HepG2 (cell line): Measurements from ENCODE around the gene DIPK1A. TPM values are rescaled to one million over a fixed set of nuclear protein-coding genes. Genes with fewer than 3 reads are reported as not detected.

ENCODE experiments used
- AKAP8 ChIP-seq: sonication (generic); formaldehyde crosslinking; IDR thresholded peaks from 2 replicates; pipeline ENCODE4 v1.5.1; 2020; ENCODE audit warnings: mild to moderate bottlenecking, missing genetic modification reagents
- ATRX ChIP-seq: sonication (generic); formaldehyde crosslinking; IDR thresholded peaks from 2 replicates; pipeline ENCODE4 v1.4.0; 2020; ENCODE audit warnings: missing genetic modification reagents, borderline replicate concordance
- CEBPB ChIP-seq: IDR thresholded peaks from 2 replicates; pipeline ENCODE4 v1.6.1; 2011; ENCODE audit warnings: low read depth, low read length, improper control_type of control experiment, borderline replicate concordance
- CHCHD3 ChIP-seq: sonication (generic); formaldehyde crosslinking; IDR thresholded peaks from 2 replicates; pipeline ENCODE4 v1.8.0; 2022; ENCODE audit warnings: mild to moderate bottlenecking, missing genetic modification reagents, moderate library complexity
- HNRNPUL1 ChIP-seq: fragments of 200-400 bp; formaldehyde crosslinking; IDR thresholded peaks from 2 replicates; pipeline ENCODE4 v1.6.1; 2017; ENCODE audit warnings: low read depth, mild to moderate bottlenecking, low read length, moderate library complexity
- KAT7 ChIP-seq: IDR thresholded peaks from 2 replicates; pipeline ENCODE4 v1.6.1; 2018; ENCODE audit warnings: borderline replicate concordance, missing compliant biosample characterization
- KAT8 ChIP-seq: IDR thresholded peaks from 2 replicates; pipeline ENCODE4 v1.6.1; 2016; ENCODE audit warnings: missing genetic modification reagents, missing compliant biosample characterization
- MTA1 ChIP-seq: sonication (generic); formaldehyde crosslinking; IDR thresholded peaks from 2 replicates; pipeline ENCODE4 v1.4.0; 2020; ENCODE audit warnings: missing genetic modification reagents, mild to moderate bottlenecking, borderline replicate concordance
- NFKB2 ChIP-seq: sonication (generic); formaldehyde crosslinking; IDR thresholded peaks from 2 replicates; pipeline ENCODE4 v1.4.0; 2020; ENCODE audit warnings: missing genetic modification reagents, borderline replicate concordance
- PAWR ChIP-seq: sonication (generic); formaldehyde crosslinking; IDR thresholded peaks from 2 replicates; pipeline ENCODE4 v1.4.0; 2020; ENCODE audit warnings: missing genetic modification reagents, mild to moderate bottlenecking, borderline replicate concordance
- PHF20 ChIP-seq: sonication (generic); formaldehyde crosslinking; IDR thresholded peaks from 2 replicates; pipeline ENCODE4 v1.5.0; 2020; ENCODE audit warnings: mild to moderate bottlenecking, missing genetic modification reagents
- PTBP1 ChIP-seq: fragments of 200-400 bp; formaldehyde crosslinking; IDR thresholded peaks from 2 replicates; pipeline ENCODE4 v1.6.1; 2018; ENCODE audit warnings: low read length, low read depth; ENCODE audit not compliant: poor library complexity, severe bottlenecking
- RXRA ChIP-seq: sonication (generic); formaldehyde crosslinking; IDR thresholded peaks from 2 replicates; pipeline ENCODE4 v1.5.1; 2020; ENCODE audit warnings: missing genetic modification reagents
- SALL2 ChIP-seq: sonication (generic); formaldehyde crosslinking; IDR thresholded peaks from 2 replicates; pipeline ENCODE4 v1.8.1; 2023; ENCODE audit warnings: mild to moderate bottlenecking, missing genetic modification reagents, inconsistent platforms
- SAP130 ChIP-seq: IDR thresholded peaks from 2 replicates; pipeline ENCODE4 v1.6.1; 2016; ENCODE audit warnings: low read depth
- SMAD9 ChIP-seq: sonication (generic); formaldehyde crosslinking; IDR thresholded peaks from 2 replicates; pipeline ENCODE4 v1.5.1; 2020; ENCODE audit warnings: mild to moderate bottlenecking, missing genetic modification reagents
- TCF12 ChIP-seq, 2 experiments: fragments of 450-650 bp in 1 of 2; sonication (generic) in 1 of 2; formaldehyde crosslinking in 1 of 2; IDR thresholded peaks; 2 replicates each; pipeline versions ENCODE4 v1.6.1 to v1.8.0; 2017 to 2022; ENCODE audit warnings: antibody characterized with exemption in 1 of 2, mild to moderate bottlenecking in 1 of 2, missing genetic modification reagents in 1 of 2, moderate library complexity in 1 of 2
- ZFP37 ChIP-seq: sonication (generic); formaldehyde crosslinking; IDR thresholded peaks from 2 replicates; pipeline ENCODE4 v1.4.0; 2020; ENCODE audit warnings: missing genetic modification reagents, borderline replicate concordance
- ZNF446 ChIP-seq: sonication (generic); formaldehyde crosslinking; IDR thresholded peaks from 2 replicates; pipeline ENCODE4 v1.5.0; 2020; ENCODE audit warnings: mild to moderate bottlenecking, missing genetic modification reagents
- ZNF530 ChIP-seq: sonication (generic); formaldehyde crosslinking; IDR thresholded peaks from 2 replicates; pipeline ENCODE4 v1.5.0; 2020; ENCODE audit warnings: low read depth, mild to moderate bottlenecking, missing genetic modification reagents
- ZNF652 ChIP-seq: IDR thresholded peaks from 2 replicates; pipeline ENCODE4 v1.6.1; 2016; ENCODE audit warnings: low read depth, borderline replicate concordance
- ZNF781 ChIP-seq: sonication (generic); formaldehyde crosslinking; IDR thresholded peaks from 2 replicates; pipeline ENCODE4 v1.5.1; 2020; ENCODE audit warnings: borderline replicate concordance, mild to moderate bottlenecking, missing genetic modification reagents; ENCODE audit errors: not compliant biosample characterization
- ZNF83 ChIP-seq: sonication (generic); formaldehyde crosslinking; IDR thresholded peaks from 2 replicates; pipeline ENCODE4 v1.4.0; 2020; ENCODE audit warnings: missing genetic modification reagents, mild to moderate bottlenecking, borderline replicate concordance
- ZNF839 ChIP-seq: sonication (generic); formaldehyde crosslinking; IDR thresholded peaks from 2 replicates; pipeline ENCODE4 v1.4.0; 2020; ENCODE audit warnings: missing genetic modification reagents, mild to moderate bottlenecking, borderline replicate concordance
- polyA plus RNA-seq, 8 experiments: library from polyadenylated mRNA; depleted of rRNA in 3 of 8; stranded (reverse) in 7 of 8; unstranded in 1 of 8; fragments of >200 nt; fragmentation: Illumina TruSeq in 4 of 8; extraction: Trizol in 4 of 8; gene quantifications; 2 replicates each; pipeline versions ENCODE4 v1.2.1 to v1.2.3, GENCODE V29; 2011 to 2016; ENCODE audit warnings: low read depth in 4 of 8, missing spikeins in 1 of 8, mixed read lengths in 1 of 8; ENCODE audit not compliant: insufficient read depth in 1 of 8
- total RNA-seq, 5 experiments: library from RNA; depleted of rRNA; stranded (reverse); fragments of >200 nt; fragmentation: Illumina TruSeq; extraction: Trizol; gene quantifications; 2 replicates each; pipeline ENCODE4 v1.2.3, GENCODE V29; 2016; ENCODE audit warnings: low read depth in 1 of 5
- TF ChIP-seq, protein P1 (sequence below): sonication (generic); formaldehyde crosslinking; conservative IDR thresholded peaks from 2 replicates; pipeline ENCODE4 v1.4.0; 2020; ENCODE audit warnings: missing genetic modification reagents
- TF ChIP-seq, protein P2 (sequence below): IDR thresholded peaks from 2 replicates; pipeline ENCODE4 v1.6.1; 2016; ENCODE audit warnings: low read depth, borderline replicate concordance
- TF ChIP-seq, protein P3 (sequence below): IDR thresholded peaks from 2 replicates; pipeline ENCODE4 v1.6.1; 2018; ENCODE audit warnings: missing genetic modification reagents, mild to moderate bottlenecking, missing compliant biosample characterization

The DIPK1A gene
- total and polyA plus RNA-seq, 2 of the 13 experiments (the other 11 are each of a cell fraction or from before 2014, with no cell fraction given): 8.4 TPM

DNA sequence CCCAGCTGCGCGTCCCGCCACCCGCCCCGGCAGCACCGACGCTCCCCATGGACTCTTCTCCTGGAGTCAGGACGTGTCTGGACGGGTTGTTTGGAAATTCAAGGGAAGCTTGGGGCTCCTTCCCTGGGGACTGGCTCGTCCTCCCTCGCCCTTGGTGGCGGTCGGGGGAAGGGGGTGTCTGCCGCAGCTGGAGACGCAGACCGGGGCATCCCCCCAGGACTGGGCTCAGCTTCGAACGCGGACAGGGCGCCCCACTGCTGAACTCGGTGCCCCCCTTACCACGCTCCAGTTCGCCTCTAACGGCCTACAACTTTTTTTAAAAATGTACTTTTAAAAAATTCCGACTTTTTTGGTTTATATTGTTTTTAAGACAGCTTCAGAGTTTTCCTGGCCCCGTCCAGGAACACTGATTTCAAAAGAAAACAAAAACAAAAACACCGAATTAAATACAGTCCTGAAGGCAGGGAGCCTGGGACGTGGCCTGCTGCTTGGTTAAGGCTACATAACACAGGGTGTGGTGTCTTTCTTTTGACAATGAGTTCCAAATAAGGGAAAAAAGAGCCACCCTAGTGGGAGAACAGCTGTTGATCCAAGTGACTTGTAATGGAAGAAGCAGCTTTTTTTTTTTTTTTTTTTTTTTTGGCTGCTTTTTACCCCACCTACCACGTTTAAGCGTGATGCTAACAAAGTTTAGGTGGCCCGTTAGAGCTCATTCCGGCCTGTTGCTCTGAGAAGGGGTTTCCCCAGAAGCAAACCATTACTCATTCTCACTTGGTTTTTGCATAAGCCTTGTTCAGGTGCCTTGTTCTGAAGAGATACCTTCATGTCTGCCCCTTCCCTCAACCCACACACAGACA lies 862 bp upstream of the DIPK1A start (continued):
- TF ChIP-seq ZNF83 (CRISPR knock-in tag): no peak
- no peak for TF ChIP-seq NFKB2 (CRISPR knock-in tag)
- no peak for TF ChIP-seq CEBPB
- no peak for TF ChIP-seq PTBP1
- no peak for TF ChIP-seq KAT7
- no peak for TF ChIP-seq RXRA
- no peak for TF ChIP-seq ZNF530 (CRISPR knock-in tag)
- TF ChIP-seq ATRX (CRISPR knock-in tag): no peak
- TF ChIP-seq ZNF446: no peak
- no peak for TF ChIP-seq TCF12 (IDR thresholded peaks at IDR 0.05)
- no peak for TF ChIP-seq TCF12 (CRISPR knock-in tag; IDR thresholded peaks at IDR 0.05)
- peak; percentile 73 for TF ChIP-seq ZNF781 (CRISPR knock-in tag)
- TF ChIP-seq SALL2 (CRISPR knock-in tag): peak; percentile 14; the same call in 1 of the 2 replicates
- no peak for TF ChIP-seq ZFP37 (CRISPR knock-in tag)
- TF ChIP-seq ZNF839 (CRISPR knock-in tag): no peak
- TF ChIP-seq SAP130 (CRISPR knock-in tag): no peak
- no peak for TF ChIP-seq PAWR
- TF ChIP-seq HNRNPUL1: no peak
- TF ChIP-seq KAT8 (CRISPR knock-in tag): no peak
- TF ChIP-seq, protein P1, sequence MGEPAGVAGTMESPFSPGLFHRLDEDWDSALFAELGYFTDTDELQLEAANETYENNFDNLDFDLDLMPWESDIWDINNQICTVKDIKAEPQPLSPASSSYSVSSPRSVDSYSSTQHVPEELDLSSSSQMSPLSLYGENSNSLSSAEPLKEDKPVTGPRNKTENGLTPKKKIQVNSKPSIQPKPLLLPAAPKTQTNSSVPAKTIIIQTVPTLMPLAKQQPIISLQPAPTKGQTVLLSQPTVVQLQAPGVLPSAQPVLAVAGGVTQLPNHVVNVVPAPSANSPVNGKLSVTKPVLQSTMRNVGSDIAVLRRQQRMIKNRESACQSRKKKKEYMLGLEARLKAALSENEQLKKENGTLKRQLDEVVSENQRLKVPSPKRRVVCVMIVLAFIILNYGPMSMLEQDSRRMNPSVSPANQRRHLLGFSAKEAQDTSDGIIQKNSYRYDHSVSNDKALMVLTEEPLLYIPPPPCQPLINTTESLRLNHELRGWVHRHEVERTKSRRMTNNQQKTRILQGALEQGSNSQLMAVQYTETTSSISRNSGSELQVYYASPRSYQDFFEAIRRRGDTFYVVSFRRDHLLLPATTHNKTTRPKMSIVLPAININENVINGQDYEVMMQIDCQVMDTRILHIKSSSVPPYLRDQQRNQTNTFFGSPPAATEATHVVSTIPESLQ (CRISPR knock-in tag): no peak
- TF ChIP-seq CHCHD3: no peak
- no peak for TF ChIP-seq ZNF652 (CRISPR knock-in tag)
- TF ChIP-seq, protein P2, sequence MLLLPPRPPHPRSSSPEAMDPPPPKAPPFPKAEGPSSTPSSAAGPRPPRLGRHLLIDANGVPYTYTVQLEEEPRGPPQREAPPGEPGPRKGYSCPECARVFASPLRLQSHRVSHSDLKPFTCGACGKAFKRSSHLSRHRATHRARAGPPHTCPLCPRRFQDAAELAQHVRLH (CRISPR knock-in tag): no peak
- no peak for TF ChIP-seq SMAD9 (CRISPR knock-in tag)
- TF ChIP-seq, protein P3, sequence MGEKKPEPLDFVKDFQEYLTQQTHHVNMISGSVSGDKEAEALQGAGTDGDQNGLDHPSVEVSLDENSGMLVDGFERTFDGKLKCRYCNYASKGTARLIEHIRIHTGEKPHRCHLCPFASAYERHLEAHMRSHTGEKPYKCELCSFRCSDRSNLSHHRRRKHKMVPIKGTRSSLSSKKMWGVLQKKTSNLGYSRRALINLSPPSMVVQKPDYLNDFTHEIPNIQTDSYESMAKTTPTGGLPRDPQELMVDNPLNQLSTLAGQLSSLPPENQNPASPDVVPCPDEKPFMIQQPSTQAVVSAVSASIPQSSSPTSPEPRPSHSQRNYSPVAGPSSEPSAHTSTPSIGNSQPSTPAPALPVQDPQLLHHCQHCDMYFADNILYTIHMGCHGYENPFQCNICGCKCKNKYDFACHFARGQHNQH (CRISPR knock-in tag): no peak
- no peak for TF ChIP-seq AKAP8 (CRISPR knock-in tag)
- no peak for TF ChIP-seq PHF20 (CRISPR knock-in tag)
- no peak for TF ChIP-seq MTA1 (CRISPR knock-in tag)
